K562 (cell line): Measurements from ENCODE around the gene PTPRT. TPM values are rescaled to one million over a fixed set of nuclear protein-coding genes. Genes with fewer than 3 reads are reported as not detected.

ENCODE experiments used
- ATAC-seq: fragments of 200-7000 bp; cut with Tn5 transposase; 3 replicates; pipeline ENCODE4 v1.9.1; 2020; ENCODE audit warnings: moderate library complexity
- BruUV-seq: library from RNA; stranded (reverse); fragments of 400-500 nt; replicated peaks from 2 replicates; lab custom pipeline; 2021; lab: Mats Ljungman, UMichigan
- CTCF ChIA-PET: fragments of 300-600 bp; formaldehyde crosslinking; extraction: SDS; loops from one replicate; lab custom pipeline; 2021; ENCODE audit warnings: low intra/inter-chr PET ratio; lab: Yijun Ruan, JAX
- POLR2A ChIA-PET: fragments of 300-600, 350-650 bp; sonication (Branson Sonifier 250); formaldehyde crosslinking; extraction: SDS; loops from one replicate; lab custom pipeline; 2021; ENCODE audit warnings: antibody characterized with exemption, inconsistent platforms; lab: Yijun Ruan, JAX
- DNase-seq, 4 experiments: peaks; one replicate each; pipeline versions ENCODE4 v3.0.0 to v3.0.0-alpha.2; 2011 to 2018; ENCODE audit warnings: low spot score in 3 of 4, mixed read lengths in 3 of 4; ENCODE audit errors: extremely low read depth in 1 of 4
- FAIRE-seq: peaks from 2 replicates; lab custom pipeline; 2011; peaks lifted over from hg19 to GRCh38; lab: Jason Lieb, UNC
- H2AFZ ChIP-seq: 2 replicates; pipeline ENCODE4 v1.6.0; 2011; ENCODE audit warnings: low read depth, low read length, control low read depth, inconsistent platforms
- H3K27ac ChIP-seq: fragments of 200-600 bp; 3 replicates; pipeline ENCODE4 v1.8.0; 2011; ENCODE audit warnings: low read depth, mild to moderate bottlenecking, control low read depth, inconsistent platforms, low read length, moderate library complexity, mixed read lengths; ENCODE audit errors: extremely low read depth
- H3K27me3 ChIP-seq, 2 experiments: fragments of 300-600 bp in 1 of 2; 2 replicates in 1 of 2; 3 replicates in 1 of 2; pipeline versions ENCODE4 v1.6.0 to v1.8.0; 2011; ENCODE audit warnings: inconsistent platforms in 2 of 2, low read length in 2 of 2, mild to moderate bottlenecking in 1 of 2, mixed read lengths in 1 of 2, moderate library complexity in 1 of 2; ENCODE audit not compliant: control insufficient read depth in 2 of 2, insufficient read depth in 2 of 2
- H3K36me3 ChIP-seq: fragments of 300-600 bp; 3 replicates; pipeline ENCODE4 v1.8.0; 2011; ENCODE audit warnings: mild to moderate bottlenecking, low read length, inconsistent platforms; ENCODE audit not compliant: control insufficient read depth, insufficient read depth
- H3K4me1 ChIP-seq, 2 experiments: fragments of 200-600 bp in 1 of 2; replicated peaks in 1 of 2; 2 replicates in 1 of 2; 3 replicates in 1 of 2; pipeline versions ENCODE4 v1.5.1 to v1.8.0; 2011; ENCODE audit warnings: inconsistent platforms in 2 of 2, low read length in 2 of 2, mild to moderate bottlenecking in 1 of 2, mixed read lengths in 1 of 2, moderate library complexity in 1 of 2; ENCODE audit not compliant: control insufficient read depth in 2 of 2, insufficient read depth in 2 of 2
- H3K4me2 ChIP-seq: 2 replicates; pipeline ENCODE4 v1.6.1; 2011; ENCODE audit warnings: low read length, control low read depth, inconsistent platforms, mixed read lengths; ENCODE audit not compliant: insufficient read depth
- H3K4me3 ChIP-seq: fragments of 200-600 bp; sonication (generic), shearing (Covaris generic); 2 replicates; pipeline ENCODE4 v1.5.1; 2016; ENCODE audit warnings: control low read depth, inconsistent platforms
- H3K79me2 ChIP-seq: fragments of 200-600 bp; 3 replicates; pipeline ENCODE4 v1.8.0; 2011; ENCODE audit warnings: low read length, inconsistent platforms; ENCODE audit not compliant: control insufficient read depth, insufficient read depth
- H3K9ac ChIP-seq, 2 experiments: 2 replicates each; pipeline versions ENCODE4 v1.6.0 to v1.6.1; 2011; ENCODE audit warnings: low read depth in 2 of 2, low read length in 2 of 2, control low read depth in 1 of 2, inconsistent platforms in 1 of 2, mild to moderate bottlenecking in 1 of 2, mixed read lengths in 1 of 2; ENCODE audit not compliant: insufficient read depth in 1 of 2
- H3K9me1 ChIP-seq: one replicate; pipeline ENCODE4 v1.6.0; 2011; ENCODE audit warnings: inconsistent platforms, mild to moderate bottlenecking, low read length, moderate library complexity; ENCODE audit not compliant: control insufficient read depth, insufficient read depth
- H3K9me3 ChIP-seq: replicated peaks from 2 replicates; pipeline ENCODE4 v1.5.1; 2011; ENCODE audit warnings: low read depth, low read length, inconsistent platforms; ENCODE audit not compliant: control insufficient read depth, insufficient read depth
- H4K20me1 ChIP-seq: replicated peaks from 2 replicates; pipeline ENCODE4 v1.6.1; 2011; ENCODE audit warnings: low read length, inconsistent platforms, mixed read lengths; ENCODE audit not compliant: control insufficient read depth, insufficient read depth
- ARID2 ChIP-seq: fragments of 450-650 bp; IDR thresholded peaks from 2 replicates; pipeline ENCODE4 v1.6.1; 2017; ENCODE audit warnings: antibody characterized with exemption, mild to moderate bottlenecking
- BCOR ChIP-seq: fragments of 450-650 bp; IDR thresholded peaks from 2 replicates; pipeline ENCODE4 v1.6.1; 2016
- ELF2 ChIP-seq: fragments of 250-450 bp; sonication (Bioruptor Pico); IDR thresholded peaks from 2 replicates; pipeline ENCODE4 v1.5.0; 2021; ENCODE audit warnings: mild to moderate bottlenecking
- GTF3C2 ChIP-seq: IDR thresholded peaks from 3 replicates; pipeline ENCODE4 v1.6.1; 2011; ENCODE audit warnings: borderline replicate concordance, mild to moderate bottlenecking, moderate library complexity; ENCODE audit not compliant: insufficient read length; ENCODE audit errors: extremely low read depth
- MED1 ChIP-seq: sonication (generic); formaldehyde crosslinking; IDR thresholded peaks from 2 replicates; pipeline ENCODE4 v1.8.1; 2023; ENCODE audit warnings: missing genetic modification reagents, borderline replicate concordance
- SREBF1 ChIP-seq: fragments of 150-350 bp; IDR thresholded peaks from 2 replicates; pipeline ENCODE4 v1.6.1; 2014; ENCODE audit warnings: antibody characterized with exemption, low read depth, low read length, borderline replicate concordance
- SRSF7 ChIP-seq: fragments of 200-400 bp; formaldehyde crosslinking; optimal IDR thresholded peaks from 2 replicates; pipeline ENCODE3; 2017; ENCODE audit warnings: mild to moderate bottlenecking, low read depth, low read length
- TAF9B ChIP-seq: fragments of 450-650 bp; IDR thresholded peaks from 2 replicates; pipeline ENCODE4 v1.6.1; 2018; ENCODE audit warnings: mild to moderate bottlenecking; ENCODE audit not compliant: partially characterized antibody
- TEAD1 ChIP-seq, 2 experiments: fragments of 450-650 bp in 1 of 2; sonication (generic) in 1 of 2; formaldehyde crosslinking; IDR thresholded peaks; 2 replicates each; pipeline versions ENCODE4 v1.4.0 to v1.8.0; 2020 to 2022; ENCODE audit warnings: mild to moderate bottlenecking in 2 of 2, missing genetic modification reagents in 1 of 2
- TSC22D4 ChIP-seq: fragments of 450-650 bp; IDR thresholded peaks from 2 replicates; pipeline ENCODE4 v1.6.1; 2016; ENCODE audit warnings: missing genetic modification characterization, missing biosample characterization, control low read depth
- ZSCAN32 ChIP-seq: fragments of 450-650 bp; formaldehyde crosslinking; IDR thresholded peaks from 2 replicates; pipeline ENCODE4 v1.4.0; 2020; ENCODE audit warnings: mild to moderate bottlenecking, moderate library complexity
- WGBS: fragments of 100-300 bp; shearing (Covaris generic); methylation state at CpG from one replicate; pipeline ENCODE4 v1.1.6; 2016; ENCODE audit warnings: low coverage, mixed read lengths; ENCODE audit not compliant: insufficient coverage; ENCODE audit errors: missing lambda C conversion rate; 5-methylcytosine and 5-hydroxymethylcytosine counted together
- in situ Hi-C: fragments of 300-500 bp; cut with MboI; formaldehyde crosslinking; loops from 4 replicates; pipeline ENCODE4 v1.15.0; 2018; ENCODE audit warnings: inconsistent platforms, mixed read lengths
- intact Hi-C: fragments of 100-400 bp; cut with micrococcal nuclease; formaldehyde crosslinking; loops from 2 replicates; pipeline ENCODE4 v1.14.2; 2022
- polyA plus RNA-seq, 8 experiments: library from polyadenylated mRNA; depleted of rRNA in 4 of 8; stranded (reverse) in 5 of 8; unstranded in 3 of 8; fragments of >200 nt; fragmentation: Nextera tagmentation in 2 of 8; fragmentation: Illumina TruSeq in 1 of 8; extraction: Ambion mirVana in 2 of 8; extraction: Trizol in 1 of 8; gene quantifications; 2 replicates each; pipeline versions ENCODE4 v1.2.1 to v1.2.3, GENCODE V29; 2011 to 2014; ENCODE audit warnings: inconsistent platforms in 1 of 8, missing spikeins in 1 of 8
- total RNA-seq, 7 experiments: library from RNA; depleted of rRNA in 6 of 7; stranded (reverse); fragments of >200 nt in 6 of 7; fragmentation: Illumina TruSeq in 2 of 7; extraction: Trizol in 2 of 7; gene quantifications; 2 replicates each; pipeline versions ENCODE4 v1.2.1 to v1.2.3, GENCODE V29; 2011 to 2021; ENCODE audit warnings: low replicate concordance in 1 of 7

The PTPRT gene
- total and polyA plus RNA-seq, 9 of the 15 experiments (the other 6 are each of a cell fraction or from before 2014, with no cell fraction given), result not detected

GRCh38 chr20:42444799-42445198 is 744.9 kb downstream of the PTPRT start:
- Histone ChIP-seq H3K79me2 (no peaks in the 10 kb centered on the region), H3K4me1 (no peaks in the 10 kb centered on the region), H3K4me3 (no peak overlapping the region), H3K27me3 (peaks cover 0 to 11% of the 10 kb centered on the region in 2 experiments; a peak in 1 of 5 replicates), H3K4me2 (no peak overlapping the region), H3K36me3 (no peaks in the 10 kb centered on the region), H3K9ac (no peak overlapping the region), H3K9me1 (no peaks in the 10 kb centered on the region), H3K9me3 (no peaks in the 10 kb centered on the region), H4K20me1 (no peaks in the 10 kb centered on the region), H2AFZ (no peak overlapping the region), H3K27ac (no peak overlapping the region)
- intact Hi-C loops, result no loop called here
- ChIA-PET POLR2A (no interaction called here), CTCF (no interaction called here)
- FAIRE-seq (no peak), DNase-seq (no peak), ATAC-seq (no peak)
- WGBS, result 0% methylated on average over 3 of the region's 3 CpGs
- no TSS peak for BruUV-seq
- TF ChIP-seq TSC22D4 (no peak), BCOR (no peak), TEAD1 (CRISPR knock-in tag; IDR thresholded peaks at IDR 0.05) (no peak), SRSF7 (no peak), ARID2 (no peak), TAF9B (no peak), MED1 (CRISPR knock-in tag) (no peak), GTF3C2 (no peak), SREBF1 (no peak), ELF2 (CRISPR knock-in tag) (no peak), ZSCAN32 (CRISPR knock-in tag) (no peak)
- in situ Hi-C loops, result no loop called here
